HG03280 (cell line): ENCODE data around the gene ZNF627.
"Not testable (repeated sequence)": the region's sequence is repeated elsewhere in the genome, so short reads cannot be mapped to it uniquely, and the experiment has no call there.

Source experiments
- ATAC-seq: cut with Tn5 transposase; IDR thresholded peaks from one replicate; pipeline ENCODE4 v1.9.1; 2021; ENCODE audit warnings: mild to moderate bottlenecking, moderate library complexity; ENCODE audit not compliant: unreplicated experiment

ZNF627 gene

DNA sequence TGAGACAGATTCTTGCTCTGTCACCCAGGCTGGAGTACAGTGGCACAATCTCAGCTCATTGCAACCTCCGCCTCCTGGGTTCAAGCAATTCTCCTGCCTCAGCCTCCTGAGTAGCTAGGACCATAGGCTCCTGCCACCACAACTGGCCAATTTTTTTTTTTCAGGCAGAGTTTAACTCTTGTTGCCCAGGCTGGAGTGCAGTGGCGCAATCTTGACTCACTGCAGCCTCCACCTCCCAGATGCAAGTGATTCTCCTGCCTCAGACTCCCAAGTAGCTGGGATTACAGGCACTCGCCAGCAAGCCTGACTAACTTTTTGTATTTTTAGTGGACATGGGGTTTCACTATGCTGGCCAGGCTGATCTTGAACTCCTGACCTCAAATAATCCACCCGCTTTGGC is 23.5 kb upstream of the ZNF627 start:
- ATAC-seq = not testable (repeated sequence)

- no peak for ATAC-seq
Observed at GRCh38 chr19:11574689-11575088, 22.6 kb upstream of the ZNF627 start.

DNA sequence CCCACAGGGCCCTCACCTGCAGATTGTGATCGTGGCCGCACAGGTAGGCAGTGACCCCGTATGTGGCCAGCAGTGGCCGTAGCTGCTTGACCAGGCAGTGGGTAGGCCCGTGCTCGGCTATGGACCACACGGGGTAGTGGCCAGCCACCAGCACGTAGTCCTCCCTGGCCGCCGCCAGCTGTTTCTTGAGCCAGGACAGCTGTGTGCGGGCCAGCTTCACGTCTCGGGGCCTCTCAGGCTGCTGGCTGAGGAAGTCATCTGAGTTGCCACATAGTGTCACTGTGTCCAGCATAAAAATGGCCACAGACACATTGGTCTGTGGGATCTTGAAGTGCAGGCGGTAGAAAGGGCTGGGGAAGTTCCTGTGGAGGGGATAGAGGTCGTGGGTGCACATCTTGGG is 21.1 kb upstream of the ZNF627 start:
- ATAC-seq = no peak

GRCh38 chr19:11577451-11578257 is 19.6 kb upstream of the ZNF627 start, which contains the start of gene ACP5:
Gene ACP5 (minus strand): TSS chr19:11577645. CDS start chr19:11577317, 328 bp downstream.
- ATAC-seq = no peak

DNA sequence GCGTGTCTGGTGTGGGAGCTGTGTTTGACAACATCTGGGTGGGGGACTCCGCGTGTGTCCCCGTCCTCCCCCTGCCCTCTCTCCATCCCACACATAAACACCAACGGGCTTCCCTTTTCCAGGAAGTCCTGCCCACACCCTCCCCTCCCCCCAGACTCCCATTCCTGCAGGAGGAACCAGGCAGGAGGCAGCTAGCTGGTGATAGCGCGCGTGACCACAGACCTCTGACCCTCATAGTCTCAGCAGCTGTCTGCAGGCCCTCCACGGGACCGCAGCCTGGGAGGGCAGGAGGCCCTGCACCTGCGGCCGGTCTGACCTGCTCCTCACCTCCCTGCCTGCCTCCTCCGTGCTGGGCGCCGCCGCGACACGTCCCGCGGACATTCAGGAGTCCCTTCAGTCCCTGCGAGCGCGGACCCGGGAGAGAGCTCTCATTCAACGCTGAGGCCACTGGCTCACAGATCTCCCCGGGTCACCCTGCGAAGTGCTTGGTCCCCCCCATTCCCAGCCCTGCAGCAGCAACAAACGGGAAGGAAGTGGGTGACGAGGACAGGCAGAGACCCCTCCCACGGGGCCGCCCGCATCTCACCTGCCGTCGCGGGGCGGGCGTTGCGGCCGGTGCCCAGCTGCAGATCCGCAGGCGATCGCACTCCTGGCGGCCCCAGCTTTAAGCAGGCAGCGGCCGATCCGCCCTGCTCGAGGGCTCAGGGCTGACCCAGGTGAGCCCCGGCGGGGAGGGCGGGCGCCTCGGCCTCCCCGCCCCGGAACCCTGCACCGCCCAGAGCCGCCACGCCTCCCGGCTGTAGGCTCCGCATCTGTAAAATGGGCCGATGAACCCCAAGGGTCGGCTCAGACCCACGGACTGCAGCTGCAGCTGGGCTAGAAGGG is 18.8 kb upstream of the ZNF627 start:
- peak; percentile 37 for ATAC-seq

DNA sequence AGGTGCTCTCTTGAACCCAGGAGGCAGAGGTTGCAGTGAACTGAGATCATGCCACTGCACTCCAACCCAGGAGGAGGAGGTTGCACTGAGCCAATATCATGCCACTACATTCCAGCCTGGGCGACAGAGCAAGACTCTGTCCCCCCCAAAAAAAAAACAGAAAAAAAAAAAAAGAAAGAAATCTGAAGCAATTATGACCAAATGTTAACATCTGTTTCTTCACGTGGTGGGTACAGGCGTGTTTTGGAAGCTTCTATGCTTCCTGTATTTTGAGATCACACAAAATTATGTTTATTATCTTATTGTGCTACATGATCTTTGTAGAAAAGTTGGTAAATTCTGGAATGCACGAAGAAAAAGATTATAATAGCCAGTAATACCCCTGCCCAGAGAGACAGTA is 17.2 kb upstream of the ZNF627 start:
- ATAC-seq = no peak

DNA sequence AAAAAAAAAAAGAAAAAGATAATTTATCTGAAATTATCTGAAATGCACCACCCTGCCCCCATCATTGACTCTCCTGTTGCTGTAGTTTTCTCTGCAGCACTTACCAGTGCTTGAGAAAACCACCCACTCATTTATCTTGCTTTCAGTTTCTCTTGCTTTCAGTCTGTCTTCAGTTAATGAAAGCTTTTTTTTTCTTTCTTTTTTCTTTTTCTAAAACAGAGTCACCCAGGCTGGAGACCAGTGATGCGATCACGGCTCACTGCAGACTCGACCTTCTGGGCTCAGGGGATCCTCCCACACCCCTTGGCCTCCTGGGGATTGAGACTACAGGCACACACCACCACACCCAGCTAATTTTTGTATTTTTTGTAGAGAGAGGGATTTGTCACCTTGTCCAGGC is 15.5 kb upstream of the ZNF627 start:
- ATAC-seq = no peak

GRCh38 chr19:11586331-11586730 is 11.0 kb upstream of the ZNF627 start:
- ATAC-seq = no peak

DNA sequence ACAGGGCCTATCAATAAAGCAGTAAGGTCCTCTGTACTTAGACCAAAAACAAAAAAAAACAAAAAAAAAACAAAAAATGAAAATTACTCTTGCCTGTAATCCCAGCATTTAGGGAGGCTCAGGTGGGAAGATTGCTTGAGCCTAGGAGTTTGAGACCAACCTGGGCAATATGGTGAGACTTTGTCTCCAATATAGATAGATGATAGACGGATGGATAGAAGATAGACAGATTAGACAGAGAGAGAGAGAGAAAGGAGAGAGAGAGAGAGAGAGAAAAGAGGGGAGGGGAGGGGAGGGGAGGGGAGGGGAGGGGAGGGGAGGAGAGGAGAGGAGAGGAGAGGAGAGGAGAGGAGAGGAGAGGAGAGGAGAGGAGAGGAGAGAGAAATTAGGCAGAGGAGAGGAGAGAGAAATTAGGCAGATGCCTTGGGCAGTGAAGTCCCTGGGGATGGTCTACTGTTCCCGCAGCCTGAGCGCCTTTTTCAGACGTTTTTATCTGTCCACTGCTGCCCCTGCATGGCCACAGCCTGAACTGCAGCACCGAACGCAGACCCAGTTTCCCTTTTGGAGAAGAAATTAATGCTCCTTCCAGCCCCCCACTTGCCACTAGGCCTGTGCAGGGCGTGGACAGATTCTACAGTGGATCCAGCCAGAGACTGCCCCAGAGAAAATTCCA is 9.8 kb upstream of the ZNF627 start:
- no peak for ATAC-seq

- ATAC-seq = no peak
Observed at GRCh38 chr19:11587975-11588631, 9.2 kb upstream of the ZNF627 start.

DNA sequence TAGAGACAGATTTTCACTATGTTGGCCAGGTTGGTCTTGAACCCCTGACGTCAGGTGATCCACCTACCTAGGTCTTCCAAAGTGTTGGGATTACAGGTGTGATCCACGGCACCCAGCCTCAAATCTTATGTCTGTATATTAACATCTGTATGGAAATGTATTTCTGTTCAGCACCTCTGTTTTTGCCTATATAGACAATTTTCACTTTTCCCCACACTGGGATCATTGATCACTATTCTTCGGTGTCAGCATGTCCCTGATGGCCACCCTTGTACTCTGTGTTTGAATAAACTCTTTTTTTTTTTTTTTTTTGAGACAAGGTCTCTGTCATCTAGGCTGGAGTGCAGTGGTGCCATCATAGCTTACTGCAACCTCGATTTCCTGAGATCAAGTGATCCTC is 3.2 kb upstream of the ZNF627 start:
- ATAC-seq = no peak

- no peak for ATAC-seq
Observed at GRCh38 chr19:11596156-11596555, 1.1 kb upstream of the ZNF627 start.

GRCh38 chr19:11598103-11598483 is 810 bp downstream of the ZNF627 start:
- ATAC-seq = no peak

- ATAC-seq = no peak
Observed at GRCh38 chr19:11598746-11599145, 1.5 kb downstream of the ZNF627 start.

GRCh38 chr19:11599704-11600103 is 2.4 kb downstream of the ZNF627 start:
- not testable (repeated sequence) for ATAC-seq

GRCh38 chr19:11606484-11606883 is 9.2 kb downstream of the ZNF627 start:
- ATAC-seq = no peak

DNA sequence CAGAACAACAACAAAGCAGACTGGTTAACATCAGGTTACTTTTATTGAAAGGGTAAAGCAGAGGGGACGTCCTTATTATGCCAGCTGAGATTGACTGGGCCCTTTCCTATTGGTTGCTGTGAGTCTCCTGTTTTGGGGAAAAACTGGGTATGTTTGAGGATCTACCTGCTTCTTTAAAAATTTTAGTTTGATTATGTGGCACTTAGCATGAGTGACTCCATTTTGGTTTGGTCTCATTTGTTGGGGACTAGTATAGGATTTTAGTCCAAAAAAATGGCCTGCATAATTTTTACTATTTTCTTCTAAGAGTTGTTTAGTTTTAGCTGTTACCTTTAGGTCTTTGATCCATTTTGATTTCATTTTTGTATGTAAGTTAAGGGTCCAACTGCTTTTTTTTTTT is 14.4 kb downstream of the ZNF627 start:
- ATAC-seq = no peak

- ATAC-seq = no peak
Observed at GRCh38 chr19:11612816-11613511, 15.7 kb downstream of the ZNF627 start.

DNA sequence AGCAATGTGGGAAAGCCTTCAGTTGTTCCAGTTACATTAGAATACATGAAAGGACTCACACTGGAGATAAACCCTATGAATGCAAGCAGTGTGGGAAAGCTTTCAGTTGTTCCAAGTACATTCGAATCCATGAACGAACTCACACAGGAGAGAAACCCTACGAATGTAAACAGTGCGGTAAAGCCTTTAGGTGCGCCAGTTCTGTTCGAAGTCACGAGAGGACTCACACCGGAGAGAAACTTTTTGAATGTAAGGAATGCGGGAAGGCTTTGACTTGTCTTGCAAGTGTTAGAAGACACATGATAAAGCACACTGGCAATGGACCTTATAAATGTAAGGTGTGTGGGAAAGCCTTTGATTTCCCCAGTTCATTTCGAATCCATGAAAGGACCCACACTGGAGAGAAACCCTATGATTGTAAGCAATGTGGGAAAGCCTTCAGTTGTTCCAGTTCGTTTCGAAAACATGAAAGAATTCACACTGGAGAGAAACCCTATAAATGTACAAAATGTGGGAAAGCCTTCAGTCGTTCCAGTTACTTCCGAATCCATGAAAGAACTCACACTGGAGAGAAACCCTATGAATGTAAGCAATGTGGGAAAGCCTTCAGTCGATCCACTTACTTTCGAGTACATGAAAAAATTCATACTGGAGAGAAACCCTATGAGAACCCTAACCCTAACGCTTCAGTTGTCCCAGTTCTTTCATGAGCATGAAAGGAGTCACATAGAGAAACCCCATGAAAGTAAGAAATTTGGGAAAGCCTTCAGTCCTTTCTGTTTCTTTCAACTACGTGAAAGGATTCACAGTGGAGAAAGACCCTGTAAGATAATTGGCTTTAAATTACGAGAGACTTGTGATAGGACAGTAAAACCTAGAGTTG is 20.1 kb downstream of the ZNF627 start:
- no peak for ATAC-seq
